GM18505 (cell line): ENCODE measurements around the gene KLHL17.

ENCODE experiments used
- ATAC-seq: cut with Tn5 transposase; IDR thresholded peaks from one replicate; pipeline ENCODE4 v1.9.1; 2021; ENCODE audit not compliant: unreplicated experiment
- POLR2A ChIP-seq: IDR thresholded peaks from 4 replicates; pipeline ENCODE4 v1.6.1; 2011; ENCODE audit warnings: borderline replicate concordance; ENCODE audit not compliant: insufficient read depth, insufficient read length; ENCODE audit errors: extremely low read depth

The KLHL17 gene

DNA sequence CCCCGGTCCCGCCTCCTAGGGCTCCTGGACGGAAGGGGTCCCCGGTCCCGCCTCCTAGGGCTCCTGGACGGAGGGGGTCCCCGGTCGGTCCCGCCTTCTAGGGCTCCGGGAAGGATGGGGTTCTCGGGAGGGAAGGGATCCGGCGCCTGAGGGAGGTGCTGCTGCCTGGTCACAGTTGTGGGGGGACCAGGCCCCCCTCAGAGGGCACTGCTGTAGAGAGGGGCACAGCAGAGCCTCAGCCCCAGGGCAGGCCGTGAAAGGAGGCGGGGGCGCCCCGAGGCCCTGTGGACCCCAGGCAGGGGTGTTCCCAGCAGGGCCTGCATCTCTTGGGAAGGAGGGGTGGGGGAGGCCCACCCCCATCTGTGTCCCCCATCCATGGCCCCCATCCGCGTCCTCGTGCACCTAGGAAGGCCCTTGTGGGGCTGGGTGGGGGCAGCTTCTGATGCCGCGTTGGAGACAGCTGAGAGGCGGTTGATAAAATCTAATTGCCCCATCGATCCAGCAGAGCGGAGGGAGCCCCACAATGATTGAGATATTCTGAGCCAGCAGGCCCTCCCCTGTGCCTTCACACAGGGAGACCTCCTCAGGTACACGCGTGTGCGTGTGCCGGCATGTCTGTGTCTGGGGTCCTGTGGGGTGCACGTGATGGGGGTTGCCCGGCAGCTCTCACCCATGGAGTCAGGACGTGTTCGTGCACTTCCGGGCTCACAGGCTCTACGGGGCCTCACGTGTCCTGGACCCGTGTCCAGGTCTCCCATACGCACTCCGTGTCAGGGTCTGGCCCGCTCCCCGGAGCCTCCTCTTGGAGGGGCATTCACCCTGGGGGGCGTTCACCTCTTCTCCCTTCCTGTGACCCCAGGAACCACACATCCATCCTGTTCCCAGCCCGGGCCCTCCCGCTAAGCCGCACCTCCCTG is 23.8 kb upstream of the KLHL17 start:
- ATAC-seq: no peak
- TF ChIP-seq POLR2A: no peak

DNA sequence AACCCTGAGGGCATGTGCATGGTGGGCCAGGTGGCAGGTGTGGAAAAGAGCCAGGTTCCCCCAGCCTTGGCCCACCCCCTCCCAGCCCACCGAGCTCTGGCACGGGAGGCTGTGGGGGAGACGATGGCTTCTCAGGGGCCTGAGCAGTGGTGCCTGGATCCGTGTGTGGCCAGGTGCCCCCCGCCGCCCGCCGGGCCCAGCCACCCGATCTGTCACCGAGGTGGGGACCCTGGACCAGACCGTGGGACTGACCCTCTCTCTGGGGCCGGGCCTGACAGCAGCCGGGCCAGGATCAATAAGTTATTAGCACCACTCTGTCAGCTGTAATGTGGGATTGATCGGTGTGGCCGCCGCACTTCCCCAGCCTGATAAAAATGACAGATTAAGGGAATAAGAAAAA is 22.9 kb upstream of the KLHL17 start:
- no peak for ATAC-seq
- no peak for TF ChIP-seq POLR2A

DNA sequence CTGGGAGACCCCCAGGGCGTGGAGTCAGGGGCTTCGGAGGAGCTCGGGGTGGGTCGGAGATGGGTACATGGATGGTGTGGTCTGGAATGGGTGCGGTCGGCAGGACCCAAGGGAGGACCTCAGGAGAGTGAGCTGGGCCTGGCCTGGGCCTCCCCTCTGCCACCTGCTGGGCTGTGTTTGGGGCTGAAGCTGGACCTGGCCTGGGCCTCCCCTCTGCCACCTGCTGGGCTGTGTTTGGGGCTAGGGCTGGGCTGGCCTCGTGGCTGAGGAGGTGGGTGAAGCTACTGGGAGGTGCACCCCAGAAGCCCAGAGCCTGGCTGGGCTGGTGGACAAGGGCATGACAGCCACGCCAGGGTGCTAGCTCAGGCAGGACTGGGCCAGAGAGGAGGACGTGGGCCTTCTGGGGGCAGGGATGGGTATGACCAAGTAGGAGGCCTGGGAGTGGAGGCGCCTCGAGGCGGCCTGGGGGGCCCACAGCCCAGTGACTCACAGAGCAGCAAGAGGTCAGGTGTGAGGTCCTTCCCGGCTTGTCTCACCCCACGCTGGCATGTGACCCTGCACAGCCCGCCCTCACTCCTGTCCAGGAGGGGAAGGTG is 22.2 kb upstream of the KLHL17 start:
- ATAC-seq: no peak
- TF ChIP-seq POLR2A: no peak

DNA sequence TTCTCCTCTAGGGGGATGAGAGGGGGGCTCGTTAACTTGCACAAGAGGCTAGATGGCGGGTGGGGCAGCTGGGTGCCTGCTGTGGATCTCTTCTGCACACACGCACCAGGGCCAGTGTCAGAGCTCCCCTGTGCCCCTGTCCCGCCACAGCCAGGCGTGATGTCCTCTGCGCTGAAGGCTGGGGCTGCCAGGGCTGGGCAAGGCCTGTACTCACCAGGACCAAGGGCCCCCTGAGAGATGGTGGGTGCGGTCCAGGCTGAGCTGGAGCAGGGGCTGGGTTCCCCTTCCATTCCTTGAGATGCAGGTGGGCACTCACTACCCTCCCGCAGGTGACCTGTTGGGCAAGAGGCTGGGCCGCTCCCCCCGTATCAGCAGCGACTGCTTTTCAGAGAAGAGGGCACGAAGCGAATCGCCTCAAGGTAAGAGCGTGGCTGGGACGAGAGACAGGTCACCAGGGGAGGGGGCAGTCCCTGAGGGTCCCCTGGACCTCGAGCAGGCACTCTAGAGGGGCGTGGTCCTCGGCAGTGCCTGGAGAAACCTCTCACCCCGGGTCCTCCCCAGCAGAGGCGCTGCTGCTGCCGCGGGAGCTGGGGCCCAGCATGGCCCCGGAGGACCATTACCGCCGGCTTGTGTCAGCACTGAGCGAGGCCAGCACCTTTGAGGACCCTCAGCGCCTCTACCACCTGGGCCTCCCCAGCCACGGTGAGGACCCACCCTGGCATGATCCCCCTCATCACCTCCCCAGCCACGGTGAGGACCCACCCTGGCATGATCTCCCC is 21.5 kb upstream of the KLHL17 start:
- no peak for TF ChIP-seq POLR2A

DNA sequence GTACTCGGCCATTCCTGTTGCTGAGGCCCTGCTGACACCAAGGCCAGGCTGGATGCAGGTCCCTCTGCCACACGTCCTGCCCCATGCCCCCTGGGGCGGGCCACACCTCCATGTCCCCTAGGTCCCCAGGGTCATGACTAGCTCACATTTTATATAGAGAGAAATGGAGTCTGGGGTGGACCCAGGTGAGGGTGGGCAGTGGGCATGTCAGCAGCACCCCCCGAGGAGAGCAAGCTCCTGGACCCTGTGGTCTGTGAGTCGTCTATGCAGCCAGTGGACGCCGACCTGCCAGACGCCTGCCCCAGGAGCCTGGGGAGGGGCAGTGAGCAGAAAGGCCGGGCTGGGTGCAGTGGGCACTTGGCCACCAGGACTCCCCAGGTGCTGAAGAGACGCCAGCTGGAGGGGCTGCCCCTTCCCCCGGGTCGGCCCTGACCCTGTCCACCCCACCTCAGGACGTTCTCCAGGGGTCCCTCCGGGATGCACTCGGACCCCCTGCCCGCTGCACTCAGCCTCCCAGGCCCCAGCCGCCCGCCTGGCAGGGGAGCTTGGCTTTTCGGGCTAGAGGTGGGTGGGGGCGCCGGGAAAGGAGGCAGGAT is 20.8 kb upstream of the KLHL17 start:
- no peak for TF ChIP-seq POLR2A
- ATAC-seq: no peak

More for the DNA sequence above, 21.5 kb upstream of the KLHL17 start:
- no peak for ATAC-seq

DNA sequence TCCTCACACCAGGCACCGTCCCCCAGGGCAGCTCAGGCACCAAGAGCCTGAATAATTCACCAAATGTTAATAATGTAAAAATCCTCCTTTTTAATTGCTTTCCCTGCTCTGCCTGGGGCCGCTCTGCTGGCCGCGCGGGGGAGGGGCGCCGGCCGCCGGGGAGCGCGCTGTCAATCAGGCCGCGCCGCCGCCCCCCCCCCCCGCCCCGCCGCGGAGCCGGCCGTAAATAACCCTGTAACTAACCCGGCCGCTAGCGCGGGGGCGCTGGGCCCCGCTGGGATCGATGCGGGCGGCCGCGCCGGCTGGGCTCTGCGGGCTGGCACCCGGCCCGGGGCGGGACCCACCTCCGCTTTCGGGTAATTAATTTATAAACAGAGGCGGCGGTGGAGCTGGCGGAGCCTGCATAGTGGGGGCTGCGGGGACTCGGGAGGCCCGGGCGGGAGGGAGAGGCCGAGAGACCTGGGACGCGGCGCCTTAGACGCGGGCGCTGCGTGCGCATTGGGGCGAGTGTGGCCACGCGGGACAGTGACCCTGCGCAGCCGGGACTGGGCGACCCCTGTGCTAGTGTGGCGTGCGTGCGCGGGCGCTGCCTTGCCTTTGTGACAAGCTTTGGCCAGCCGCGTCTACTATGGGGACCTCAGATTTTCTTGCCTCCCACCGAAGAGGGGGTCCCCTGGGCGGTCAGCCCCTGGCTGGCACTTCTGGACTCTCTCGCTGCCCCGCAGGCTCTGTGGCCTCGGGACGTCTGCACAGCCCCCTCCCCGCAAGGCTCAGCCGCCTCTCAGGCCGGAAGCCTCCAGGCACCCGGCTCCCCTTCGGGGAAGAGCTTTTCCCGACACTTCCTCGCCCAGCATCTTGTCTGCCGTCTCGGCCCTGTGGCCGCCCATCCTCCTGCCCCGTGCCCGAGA is 20.0 kb upstream of the KLHL17 start:
- no peak for TF ChIP-seq POLR2A
- no peak for ATAC-seq

DNA sequence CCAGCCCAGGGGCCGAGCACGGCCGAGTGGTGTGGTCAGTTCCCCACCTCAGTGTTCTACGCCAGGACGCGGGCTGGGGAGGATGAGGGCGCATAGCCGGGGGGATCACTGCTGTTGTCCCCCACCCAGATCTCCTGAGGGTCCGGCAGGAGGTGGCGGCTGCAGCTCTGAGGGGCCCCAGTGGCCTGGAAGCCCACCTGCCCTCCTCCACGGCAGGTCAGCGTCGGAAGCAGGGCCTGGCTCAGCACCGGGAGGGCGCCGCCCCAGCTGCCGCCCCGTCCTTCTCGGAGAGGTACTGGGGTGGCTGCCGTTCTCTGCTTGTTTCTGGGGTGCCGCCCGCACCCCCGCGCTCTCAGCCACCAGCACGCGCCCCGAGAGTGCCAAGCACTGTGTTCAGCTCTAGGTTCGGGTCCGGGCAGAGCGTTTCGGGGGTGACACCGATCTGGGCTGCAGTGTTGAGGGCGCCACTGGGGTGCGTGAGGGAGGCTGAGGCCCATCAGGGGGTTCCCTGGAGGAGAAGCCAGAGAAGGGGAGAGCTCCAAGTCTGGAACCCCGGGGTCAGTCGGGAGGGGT is 19.3 kb upstream of the KLHL17 start:
- TF ChIP-seq POLR2A: no peak
- no peak for ATAC-seq

DNA sequence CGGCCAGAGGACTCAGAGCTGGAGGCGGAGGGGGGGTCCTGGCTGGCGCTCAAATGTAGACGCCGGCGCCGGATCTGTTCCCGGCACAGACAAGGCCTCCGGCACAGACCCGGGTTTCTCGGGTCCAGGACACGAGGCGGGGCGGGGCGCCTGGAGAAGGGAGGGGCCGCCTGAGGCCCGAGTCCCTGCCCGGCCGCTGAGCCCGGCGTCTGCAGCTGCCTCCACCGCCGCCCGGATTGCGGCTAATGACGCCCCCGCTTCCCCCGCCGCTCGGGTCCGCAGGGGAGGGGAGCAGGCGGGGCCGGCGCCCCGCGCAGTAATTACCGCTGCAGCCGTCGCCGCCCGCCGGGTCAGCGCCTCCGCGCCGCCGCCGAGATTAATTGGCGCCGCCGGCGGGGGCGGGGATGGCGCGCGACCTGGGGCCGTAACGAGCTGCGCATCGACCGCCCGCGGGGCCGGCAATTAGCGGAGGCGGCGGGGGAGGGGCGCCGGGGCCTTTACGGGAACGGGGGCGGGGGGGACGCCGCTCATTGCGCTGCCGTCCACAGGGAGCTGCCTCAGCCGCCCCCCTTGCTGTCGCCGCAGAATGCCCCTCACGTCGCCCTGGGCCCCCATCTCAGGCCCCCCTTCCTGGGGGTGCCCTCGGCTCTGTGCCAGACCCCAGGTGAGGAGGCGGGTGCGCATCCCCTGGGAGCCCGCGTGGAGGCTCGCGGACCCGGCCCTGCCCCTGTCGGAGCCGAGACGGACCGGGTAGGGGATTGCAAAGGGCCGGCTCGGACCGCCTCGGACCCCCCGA is 18.6 kb upstream of the KLHL17 start:
- no peak for ATAC-seq

DNA sequence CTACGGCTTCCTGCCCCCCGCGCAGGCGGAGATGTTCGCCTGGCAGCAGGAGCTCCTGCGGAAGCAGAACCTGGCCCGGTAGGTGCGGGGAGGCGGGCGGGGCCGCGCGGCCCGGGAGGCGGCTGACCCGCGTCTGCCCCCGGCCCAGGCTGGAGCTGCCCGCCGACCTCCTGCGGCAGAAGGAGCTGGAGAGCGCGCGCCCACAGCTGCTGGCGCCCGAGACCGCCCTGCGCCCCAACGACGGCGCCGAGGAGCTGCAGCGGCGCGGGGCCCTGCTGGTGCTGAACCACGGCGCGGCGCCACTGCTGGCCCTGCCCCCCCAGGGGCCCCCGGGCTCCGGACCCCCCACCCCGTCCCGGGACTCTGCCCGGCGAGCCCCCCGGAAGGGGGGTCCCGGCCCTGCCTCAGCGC is 18.0 kb upstream of the KLHL17 start:
- no peak for TF ChIP-seq POLR2A

More for the DNA sequence above, 18.6 kb upstream of the KLHL17 start:
- no peak for TF ChIP-seq POLR2A

DNA sequence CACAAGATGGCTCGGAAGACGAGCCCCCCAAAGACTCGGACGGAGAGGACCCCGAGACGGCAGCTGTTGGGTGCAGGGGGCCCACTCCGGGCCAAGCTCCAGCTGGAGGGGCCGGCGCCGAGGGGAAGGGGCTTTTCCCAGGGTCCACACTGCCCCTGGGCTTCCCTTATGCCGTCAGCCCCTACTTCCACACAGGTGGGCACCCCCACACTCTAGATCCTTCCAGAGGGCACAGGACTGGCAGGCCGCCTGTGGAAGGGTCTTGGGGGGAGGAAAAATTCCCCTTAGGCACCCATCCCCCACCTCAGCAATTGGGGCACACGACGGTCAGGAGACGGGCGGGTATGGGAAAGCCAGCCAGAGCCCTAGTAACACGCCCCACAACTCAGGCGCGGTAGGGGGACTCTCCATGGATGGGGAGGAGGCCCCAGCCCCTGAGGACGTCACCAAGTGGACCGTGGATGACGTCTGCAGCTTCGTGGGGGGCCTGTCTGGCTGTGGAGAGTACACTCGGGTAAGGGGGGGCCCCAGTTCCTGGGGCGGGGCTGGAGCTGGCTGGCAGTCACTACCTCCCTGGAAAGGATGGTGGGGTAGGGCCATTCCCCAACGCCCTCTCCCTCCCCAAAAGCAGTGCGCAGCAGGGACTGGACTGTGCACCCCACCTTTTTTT is 17.4 kb upstream of the KLHL17 start:
- no peak for TF ChIP-seq POLR2A
- no peak for ATAC-seq

More for the DNA sequence above, 18.0 kb upstream of the KLHL17 start:
- ATAC-seq: no peak
